Kidney epithelial cell (primary cell): ENCODE results near the gene LTB4R. TPM values are rescaled to one million over a fixed set of nuclear protein-coding genes. Genes with fewer than 3 reads are reported as not detected.

Source experiments
- DNase-seq: peaks from one replicate; pipeline ENCODE4 v3.0.0-alpha.2; 2010; ENCODE audit warnings: low read depth
- H3K27me3 ChIP-seq: 2 replicates; pipeline ENCODE4 v1.6.0; 2011; ENCODE audit warnings: low read length; ENCODE audit not compliant: control insufficient read depth, insufficient read depth
- H3K36me3 ChIP-seq: 2 replicates; pipeline ENCODE4 v1.5.1; 2011; ENCODE audit warnings: low read length; ENCODE audit not compliant: control insufficient read depth, insufficient read depth
- H3K4me3 ChIP-seq: 2 replicates; pipeline ENCODE4 v1.5.1; 2011; ENCODE audit warnings: low read depth, mild to moderate bottlenecking, control low read depth, low read length
- CTCF ChIP-seq: IDR thresholded peaks from 2 replicates; pipeline ENCODE4 v1.5.1; 2011; ENCODE audit warnings: mild to moderate bottlenecking, moderate library complexity, low read length, control low read depth, inconsistent platforms; ENCODE audit not compliant: insufficient read depth, poor library complexity, severe bottlenecking
- total RNA-seq: library from RNA; depleted of rRNA; stranded (reverse); fragments of >200 nt; gene quantifications from 2 replicates; pipeline ENCODE4 v1.2.3, GENCODE V29; 2015

The LTB4R gene
- total RNA-seq, 1 donor from 2014 or later: 2.8 TPM

GRCh38 chr14:24266344-24267244 lies 44.7 kb upstream of the LTB4R start:
- H3K4me3 ChIP-seq: no peak overlapping the region
- peaks cover 3% of the 10 kb centered on the region for H3K36me3 ChIP-seq
- H3K27me3 ChIP-seq: no peaks in the 10 kb centered on the region
- no peak for DNase-seq
- TF ChIP-seq CTCF: no peak

- DNase-seq: no peak
- no peak for TF ChIP-seq CTCF
- Histone ChIP-seq H3K27me3 (no peaks in the 10 kb centered on the region), H3K4me3 (no peak overlapping the region), H3K36me3 (peaks cover 3% of the 10 kb centered on the region)
Observed at GRCh38 chr14:24267516-24267915, 43.8 kb upstream of the LTB4R start.

- Histone ChIP-seq H3K36me3 (peaks cover 3% of the 10 kb centered on the region), H3K4me3 (no peak overlapping the region), H3K27me3 (no peaks in the 10 kb centered on the region)
- no peak for TF ChIP-seq CTCF
- no peak for DNase-seq
Observed at GRCh38 chr14:24268225-24268624, 43.1 kb upstream of the LTB4R start.

- Histone ChIP-seq H3K27me3 (no peaks in the 10 kb centered on the region), H3K4me3 (no peak overlapping the region), H3K36me3 (peaks cover 3% of the 10 kb centered on the region)
- DNase-seq: no peak
- TF ChIP-seq CTCF: no peak
Observed at GRCh38 chr14:24269368-24269767, 41.9 kb upstream of the LTB4R start.

- Histone ChIP-seq H3K27me3 (no peaks in the 10 kb centered on the region), H3K36me3 (peaks cover 3% of the 10 kb centered on the region), H3K4me3 (no peak overlapping the region)
- no peak for DNase-seq
- TF ChIP-seq CTCF: no peak
Observed at GRCh38 chr14:24269910-24270536, 41.3 kb upstream of the LTB4R start.
